HL-60 (cell line): ENCODE data around the gene ZRANB3.
"Not testable (repeated sequence)": the region's sequence is repeated elsewhere in the genome, so short reads cannot be mapped to it uniquely, and the experiment has no call there.

Experiments
- DNase-seq, 2 experiments: peaks; one replicate each; pipeline ENCODE4 v3.0.0-alpha.2; 2010 to 2020; ENCODE audit warnings: low read depth in 1 of 2, low spot score in 1 of 2
- H3K27ac ChIP-seq: fragments of 250-450 bp; sonication (Bioruptor Pico); replicated peaks from 2 replicates; pipeline ENCODE4 v1.5.1; 2020; ENCODE audit warnings: mild to moderate bottlenecking, moderate library complexity
- H3K27me3 ChIP-seq: fragments of 250-450 bp; sonication (Bioruptor Pico); 2 replicates; pipeline ENCODE4 v1.5.1; 2021; ENCODE audit warnings: mild to moderate bottlenecking, moderate library complexity; ENCODE audit not compliant: insufficient read depth, poor library complexity, severe bottlenecking
- H3K4me3 ChIP-seq: replicated peaks from 2 replicates; pipeline ENCODE4 v1.5.1; 2011; ENCODE audit warnings: mild to moderate bottlenecking, control low read depth, low read length; ENCODE audit not compliant: insufficient read depth
- GABPA ChIP-seq: IDR thresholded peaks from 2 replicates; pipeline ENCODE4 v1.6.1; 2012; ENCODE audit warnings: low read depth
- POLR2AphosphoS5 ChIP-seq: IDR thresholded peaks from 2 replicates; pipeline ENCODE4 v1.6.1; 2012; ENCODE audit warnings: low read depth
- REST ChIP-seq: IDR thresholded peaks from 2 replicates; pipeline ENCODE4 v1.6.1; 2012; ENCODE audit warnings: low read depth; ENCODE audit not compliant: insufficient replicate concordance
- SPI1 ChIP-seq: IDR thresholded peaks from 2 replicates; pipeline ENCODE4 v1.6.1; 2012; ENCODE audit warnings: low read depth, mild to moderate bottlenecking, borderline replicate concordance
- TF ChIP-seq, protein P1 (sequence below): IDR thresholded peaks from one replicate; pipeline ENCODE4 v1.5.1; 2011; ENCODE audit warnings: low read length, control low read depth, inconsistent platforms; ENCODE audit not compliant: insufficient read depth

ZRANB3 gene

DNA sequence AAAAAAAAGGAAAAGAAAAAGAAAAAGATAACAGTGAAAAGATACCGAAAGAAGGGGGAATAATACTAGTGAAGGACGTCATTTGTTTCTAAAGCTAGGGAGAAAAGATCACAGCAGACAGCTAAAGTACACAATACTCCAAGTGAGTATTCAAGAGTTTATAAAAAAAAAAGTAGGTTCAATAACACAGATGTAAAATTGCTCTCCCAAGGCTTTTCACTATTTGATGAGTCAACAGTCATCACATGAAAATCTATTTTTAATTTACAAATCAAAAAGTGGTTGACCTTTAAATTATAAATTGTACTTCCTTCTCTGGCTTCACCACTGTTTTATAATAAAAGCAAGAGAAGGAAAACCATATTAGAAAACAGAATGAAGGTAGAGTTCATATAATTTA, 144.0 kb downstream of the ZRANB3 start:
- H3K27me3 ChIP-seq, result no peaks in the 10 kb centered on the region
- H3K4me3 ChIP-seq, result no peak overlapping the region
- no peak for DNase-seq
- no peak overlapping the region for H3K27ac ChIP-seq
- no peak for TF ChIP-seq SPI1
- TF ChIP-seq, protein P1, sequence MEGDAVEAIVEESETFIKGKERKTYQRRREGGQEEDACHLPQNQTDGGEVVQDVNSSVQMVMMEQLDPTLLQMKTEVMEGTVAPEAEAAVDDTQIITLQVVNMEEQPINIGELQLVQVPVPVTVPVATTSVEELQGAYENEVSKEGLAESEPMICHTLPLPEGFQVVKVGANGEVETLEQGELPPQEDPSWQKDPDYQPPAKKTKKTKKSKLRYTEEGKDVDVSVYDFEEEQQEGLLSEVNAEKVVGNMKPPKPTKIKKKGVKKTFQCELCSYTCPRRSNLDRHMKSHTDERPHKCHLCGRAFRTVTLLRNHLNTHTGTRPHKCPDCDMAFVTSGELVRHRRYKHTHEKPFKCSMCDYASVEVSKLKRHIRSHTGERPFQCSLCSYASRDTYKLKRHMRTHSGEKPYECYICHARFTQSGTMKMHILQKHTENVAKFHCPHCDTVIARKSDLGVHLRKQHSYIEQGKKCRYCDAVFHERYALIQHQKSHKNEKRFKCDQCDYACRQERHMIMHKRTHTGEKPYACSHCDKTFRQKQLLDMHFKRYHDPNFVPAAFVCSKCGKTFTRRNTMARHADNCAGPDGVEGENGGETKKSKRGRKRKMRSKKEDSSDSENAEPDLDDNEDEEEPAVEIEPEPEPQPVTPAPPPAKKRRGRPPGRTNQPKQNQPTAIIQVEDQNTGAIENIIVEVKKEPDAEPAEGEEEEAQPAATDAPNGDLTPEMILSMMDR, result no peak
- TF ChIP-seq REST, result no peak
- TF ChIP-seq GABPA, result no peak
- TF ChIP-seq POLR2AphosphoS5, result no peak

DNA sequence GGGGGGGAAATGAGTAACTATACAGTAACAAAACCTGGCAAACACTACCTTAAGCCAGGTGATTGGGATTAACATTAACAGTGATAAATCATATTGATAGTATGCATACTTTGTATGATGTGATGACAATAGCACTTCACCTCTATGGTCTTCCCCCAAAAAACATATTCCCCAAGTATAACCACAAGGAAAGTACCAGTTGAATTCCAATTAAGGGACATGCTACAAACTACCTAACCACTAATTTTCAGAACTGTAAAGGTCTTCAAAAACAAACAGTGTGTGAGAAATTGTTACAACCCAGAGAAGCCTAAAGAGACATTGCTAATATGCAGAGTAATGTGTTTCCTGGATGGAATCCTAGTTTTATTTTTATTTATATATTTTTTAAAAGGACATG, 152.4 kb downstream of the ZRANB3 start:
- H3K27me3 ChIP-seq, result no peaks in the 10 kb centered on the region
- no peak overlapping the region for H3K4me3 ChIP-seq
- no peak for TF ChIP-seq POLR2AphosphoS5
- no peak for TF ChIP-seq GABPA
- no peak for TF ChIP-seq REST
- DNase-seq, result no peak
- H3K27ac ChIP-seq, result no peak overlapping the region

- Histone ChIP-seq H3K4me3 (no peak overlapping the region), H3K27me3 (no peaks in the 10 kb centered on the region), H3K27ac (no peak overlapping the region)
- no peak for DNase-seq
- TF ChIP-seq GABPA, result no peak
- TF ChIP-seq REST, result no peak
- TF ChIP-seq, protein P1, result no peak
- TF ChIP-seq POLR2AphosphoS5, result no peak
- TF ChIP-seq SPI1, result no peak
Measured at GRCh38 chr2:135373702-135374101, 157.3 kb downstream of the ZRANB3 start.

DNA sequence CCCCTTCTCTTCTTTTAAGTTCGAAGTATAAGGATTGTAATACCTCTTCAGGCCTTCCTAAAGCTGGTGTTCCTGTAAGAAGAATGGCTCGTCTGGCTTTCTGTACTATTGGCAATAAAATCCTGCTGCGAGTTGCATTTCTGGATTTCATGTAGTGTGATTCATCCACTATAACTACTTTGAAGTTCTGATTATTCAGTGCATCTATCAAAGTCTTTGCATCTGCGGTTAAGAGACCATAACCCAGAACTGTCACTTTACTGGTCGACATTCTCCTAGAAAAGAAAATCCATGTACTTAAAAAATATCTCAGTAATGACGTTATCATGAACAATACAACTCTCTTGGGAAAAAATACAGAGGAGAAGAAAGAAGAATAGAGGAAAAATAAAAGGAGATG, 181.1 kb downstream of the ZRANB3 start:
- TF ChIP-seq GABPA (no peak), POLR2AphosphoS5 (no peak), SPI1 (no peak), REST (no peak)
- TF ChIP-seq, protein P1, result no peak
- no peak overlapping the region for H3K27ac ChIP-seq

GRCh38 chr2:135348096-135348704, 182.8 kb downstream of the ZRANB3 start:
- DNase-seq, H3K27ac ChIP-seq, H3K4me3 ChIP-seq, H3K27me3 ChIP-seq: not testable (repeated sequence)

More for the DNA sequence above, 181.1 kb downstream of the ZRANB3 start:
- H3K4me3 ChIP-seq, result no peak overlapping the region
- H3K27me3 ChIP-seq, result no peaks in the 10 kb centered on the region
- no peak for DNase-seq
